C4-2B (cell line): ENCODE measurements around the gene MGST3.

ENCODE experiments used
- ZFX ChIP-seq: fragments of 450-650 bp; IDR thresholded peaks from 2 replicates; pipeline ENCODE4 v1.6.1; 2017
- TF ChIP-seq, protein P1 (sequence below): fragments of 450-650 bp; conservative IDR thresholded peaks from 2 replicates; pipeline ENCODE4 v1.5.1; 2017; ENCODE audit warnings: mild to moderate bottlenecking

DNA sequence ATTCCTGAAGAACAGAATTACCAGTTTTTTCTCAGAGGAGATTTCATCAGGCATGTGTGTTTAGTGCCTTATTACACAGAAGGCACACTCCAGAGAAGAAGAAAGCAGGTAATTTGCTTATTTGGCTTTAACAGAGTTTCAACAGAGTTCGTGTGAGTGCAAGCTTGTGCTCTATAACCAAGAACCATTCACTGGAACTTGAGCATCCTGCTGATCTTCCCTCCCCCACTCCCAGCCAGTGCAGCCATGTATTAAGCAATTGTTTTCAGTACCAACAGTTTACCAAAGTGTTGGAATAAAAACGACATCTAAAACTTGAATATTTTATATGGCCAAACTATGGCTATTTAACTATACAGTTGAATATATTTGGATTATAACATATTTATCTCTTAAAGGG, 4.3 kb downstream of the MGST3 start:
- TF ChIP-seq, protein P1, sequence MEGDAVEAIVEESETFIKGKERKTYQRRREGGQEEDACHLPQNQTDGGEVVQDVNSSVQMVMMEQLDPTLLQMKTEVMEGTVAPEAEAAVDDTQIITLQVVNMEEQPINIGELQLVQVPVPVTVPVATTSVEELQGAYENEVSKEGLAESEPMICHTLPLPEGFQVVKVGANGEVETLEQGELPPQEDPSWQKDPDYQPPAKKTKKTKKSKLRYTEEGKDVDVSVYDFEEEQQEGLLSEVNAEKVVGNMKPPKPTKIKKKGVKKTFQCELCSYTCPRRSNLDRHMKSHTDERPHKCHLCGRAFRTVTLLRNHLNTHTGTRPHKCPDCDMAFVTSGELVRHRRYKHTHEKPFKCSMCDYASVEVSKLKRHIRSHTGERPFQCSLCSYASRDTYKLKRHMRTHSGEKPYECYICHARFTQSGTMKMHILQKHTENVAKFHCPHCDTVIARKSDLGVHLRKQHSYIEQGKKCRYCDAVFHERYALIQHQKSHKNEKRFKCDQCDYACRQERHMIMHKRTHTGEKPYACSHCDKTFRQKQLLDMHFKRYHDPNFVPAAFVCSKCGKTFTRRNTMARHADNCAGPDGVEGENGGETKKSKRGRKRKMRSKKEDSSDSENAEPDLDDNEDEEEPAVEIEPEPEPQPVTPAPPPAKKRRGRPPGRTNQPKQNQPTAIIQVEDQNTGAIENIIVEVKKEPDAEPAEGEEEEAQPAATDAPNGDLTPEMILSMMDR = no peak
- TF ChIP-seq ZFX = no peak
